RWPE1 (cell line): ENCODE results near the gene MKS1.

Source experiments
- CTCF ChIA-PET: fragments of 350-600 bp; sonication (Branson Sonifier 250); formaldehyde crosslinking; extraction: SDS; loops from one replicate; lab custom pipeline; 2021; lab: Yijun Ruan, JAX
- POLR2A ChIA-PET: fragments of 400-600 bp; formaldehyde crosslinking; extraction: SDS; loops from one replicate; lab custom pipeline; 2020; ENCODE audit warnings: antibody characterized with exemption; ENCODE audit not compliant: low non-redundant PET; lab: Yijun Ruan, JAX
- DNase-seq: peaks from one replicate; pipeline ENCODE4 v3.0.0; 2012; ENCODE audit warnings: low spot score
- H3K27ac ChIP-seq: fragments of 450-650 bp; 2 replicates; pipeline ENCODE4 v1.5.1; 2017
- CTCF ChIP-seq: fragments of 450-650 bp; conservative IDR thresholded peaks from 2 replicates; pipeline ENCODE4 v1.5.1; 2017; ENCODE audit warnings: low read depth, mild to moderate bottlenecking

MKS1 gene

DNA sequence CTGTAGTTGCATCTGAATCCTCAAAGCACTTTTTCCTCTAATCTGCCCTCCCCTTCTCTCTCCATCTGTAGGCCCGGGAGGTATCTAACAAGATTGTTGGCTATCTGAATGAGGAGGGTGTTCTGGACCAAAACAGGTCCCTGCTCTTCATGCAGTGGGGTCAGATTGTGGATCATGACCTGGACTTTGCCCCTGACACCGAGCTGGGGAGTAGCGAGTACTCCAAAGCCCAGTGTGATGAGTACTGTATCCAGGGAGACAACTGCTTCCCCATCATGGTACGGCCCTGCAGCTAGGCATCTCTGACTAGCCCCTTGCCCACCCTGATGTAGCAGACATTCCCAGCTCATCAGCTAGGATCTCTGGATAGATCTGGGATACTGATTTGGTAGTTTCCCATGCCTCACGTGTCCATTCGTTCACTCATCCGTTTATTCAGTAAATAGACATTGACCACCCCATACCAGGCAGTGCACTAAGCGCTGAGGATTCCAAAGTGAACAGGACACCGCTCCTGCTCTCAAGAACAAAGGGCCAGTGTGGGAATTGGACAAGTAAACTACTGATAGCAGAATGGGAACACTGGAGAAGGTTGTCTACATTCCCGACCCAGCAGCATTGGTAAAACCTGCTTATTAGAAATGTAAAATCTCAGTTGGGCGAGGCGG lies 31.4 kb upstream of the MKS1 start:
- ChIA-PET POLR2A (no interaction called here), CTCF (interaction anchor here (0.5 to 1.4 kb wide), 20 partner anchors 8 to 351 kb away, joined by 3 to 7 read pairs (median 4); partner anchors contain the start of genes LPO and MKS1)
- no peak for TF ChIP-seq CTCF

GRCh38 chr17:58249270-58250133 lies 30.4 kb upstream of the MKS1 start:
- CTCF ChIA-PET: interaction anchor here (0.5 to 1.4 kb wide), 28 partner anchors 9 to 1394 kb away, joined by 3 to 7 read pairs (median 4); partner anchors contain the start of genes LPO and MKS1
- TF ChIP-seq CTCF: peak; percentile 97
- POLR2A ChIA-PET: no interaction called here
- peak; percentile 82 for DNase-seq
- no peak overlapping the region for H3K27ac ChIP-seq

More for the DNA sequence above, 31.4 kb upstream of the MKS1 start:
- H3K27ac ChIP-seq: no peak overlapping the region
- DNase-seq: no peak

DNA sequence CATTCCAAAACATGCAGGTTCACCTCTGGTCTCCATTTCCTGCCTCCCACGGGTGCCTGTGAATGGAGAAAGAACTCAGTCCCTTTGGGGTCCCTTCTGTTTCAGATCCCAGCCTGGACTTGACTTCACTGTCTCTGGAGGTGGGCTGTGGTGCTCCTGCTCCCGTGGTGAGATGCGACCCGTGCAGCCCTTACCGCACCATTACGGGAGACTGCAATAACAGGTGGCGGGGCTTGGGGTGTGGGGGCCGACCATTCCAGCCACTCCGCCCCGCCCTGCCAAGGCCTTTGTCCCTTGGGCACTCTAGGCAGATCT lies 29.9 kb upstream of the MKS1 start:
- CTCF ChIA-PET: interaction anchor here (0.5 to 1.4 kb wide), 8 partner anchors 9 to 1393 kb away, joined by 3 to 7 read pairs (median 5); no protein-coding TSS in a partner anchor
- no peak for DNase-seq
- POLR2A ChIA-PET: no interaction called here
- H3K27ac ChIP-seq: no peak overlapping the region
- no peak for TF ChIP-seq CTCF

DNA sequence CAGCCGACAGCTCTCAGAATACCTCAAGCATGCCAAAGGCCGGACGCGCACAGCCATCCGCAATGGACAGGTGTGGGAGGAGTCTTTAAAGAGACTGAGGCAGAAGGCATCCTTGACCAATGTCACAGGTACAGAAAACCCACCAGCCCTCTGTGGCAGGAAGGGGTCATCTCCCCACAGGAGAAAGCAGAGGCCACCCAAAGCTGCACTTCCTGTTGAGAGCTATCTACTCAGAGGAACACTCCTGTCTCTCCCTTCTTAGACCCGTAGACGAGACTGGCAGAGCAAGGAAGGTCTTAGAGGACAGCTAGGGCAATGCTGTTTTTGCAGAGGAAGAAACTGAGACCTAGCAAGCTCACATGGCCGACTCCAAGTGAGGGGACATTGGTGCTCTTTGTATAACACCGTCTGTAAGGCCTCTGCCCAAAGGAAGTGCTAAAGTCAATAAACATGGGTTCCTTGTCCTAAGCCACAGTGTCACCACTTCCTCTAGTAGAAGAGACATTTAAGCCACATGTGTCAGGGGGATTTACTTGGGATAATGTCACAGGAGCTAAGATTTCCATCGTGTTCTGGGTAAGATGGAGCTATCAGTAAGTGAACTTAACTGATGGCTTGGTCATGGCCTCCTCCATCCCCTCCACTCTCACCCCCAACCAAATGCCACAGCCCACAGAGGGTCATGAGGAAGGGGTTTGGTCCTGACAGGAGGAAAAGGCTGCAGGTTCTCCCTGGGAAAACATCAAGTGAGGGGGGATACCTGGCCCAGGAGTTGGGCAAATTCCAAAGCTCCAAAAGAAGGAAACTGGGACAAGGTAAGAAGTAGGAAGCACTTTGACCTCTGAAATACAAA lies 28.7 kb upstream of the MKS1 start:
- CTCF ChIA-PET: interaction anchor here (0.7 kb wide), 1 partner anchor 188 kb away, joined by 3 read pairs; no protein-coding TSS in a partner anchor
- no peak for DNase-seq
- POLR2A ChIA-PET: no interaction called here
- no peak overlapping the region for H3K27ac ChIP-seq
- TF ChIP-seq CTCF: no peak

DNA sequence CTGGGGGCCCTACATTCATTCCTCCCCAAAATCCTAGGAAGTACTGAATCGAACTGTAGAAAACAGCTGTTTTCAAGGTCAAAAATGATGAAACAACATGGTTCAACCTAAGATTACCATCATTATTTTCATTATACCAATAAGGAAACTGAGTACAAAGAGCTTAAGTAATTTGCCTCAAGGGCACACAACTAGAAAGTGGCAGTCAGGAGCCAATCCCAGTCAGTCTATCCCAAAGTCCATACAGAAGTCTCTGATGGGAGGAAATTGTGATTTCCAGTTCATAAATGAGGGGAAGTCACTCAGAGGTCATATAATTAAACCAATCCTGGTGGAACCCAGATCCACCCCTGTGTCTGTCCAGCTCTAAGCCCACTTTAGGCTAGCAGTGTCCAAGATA lies 27.7 kb upstream of the MKS1 start:
- H3K27ac ChIP-seq: no peak overlapping the region
- POLR2A ChIA-PET: no interaction called here
- no peak for TF ChIP-seq CTCF
- CTCF ChIA-PET: interaction anchor here (0.5 to 0.7 kb wide), 3 partner anchors 90 to 453 kb away, joined by 3 to 5 read pairs (median 3); no protein-coding TSS in a partner anchor
- DNase-seq: no peak
